ENCODE results near the gene VWA8.

GRCh38 chr13:41694545-41695301 is 266.2 kb downstream of the VWA8 start:
- TF ChIP-seq, protein P1, sequence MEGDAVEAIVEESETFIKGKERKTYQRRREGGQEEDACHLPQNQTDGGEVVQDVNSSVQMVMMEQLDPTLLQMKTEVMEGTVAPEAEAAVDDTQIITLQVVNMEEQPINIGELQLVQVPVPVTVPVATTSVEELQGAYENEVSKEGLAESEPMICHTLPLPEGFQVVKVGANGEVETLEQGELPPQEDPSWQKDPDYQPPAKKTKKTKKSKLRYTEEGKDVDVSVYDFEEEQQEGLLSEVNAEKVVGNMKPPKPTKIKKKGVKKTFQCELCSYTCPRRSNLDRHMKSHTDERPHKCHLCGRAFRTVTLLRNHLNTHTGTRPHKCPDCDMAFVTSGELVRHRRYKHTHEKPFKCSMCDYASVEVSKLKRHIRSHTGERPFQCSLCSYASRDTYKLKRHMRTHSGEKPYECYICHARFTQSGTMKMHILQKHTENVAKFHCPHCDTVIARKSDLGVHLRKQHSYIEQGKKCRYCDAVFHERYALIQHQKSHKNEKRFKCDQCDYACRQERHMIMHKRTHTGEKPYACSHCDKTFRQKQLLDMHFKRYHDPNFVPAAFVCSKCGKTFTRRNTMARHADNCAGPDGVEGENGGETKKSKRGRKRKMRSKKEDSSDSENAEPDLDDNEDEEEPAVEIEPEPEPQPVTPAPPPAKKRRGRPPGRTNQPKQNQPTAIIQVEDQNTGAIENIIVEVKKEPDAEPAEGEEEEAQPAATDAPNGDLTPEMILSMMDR (IDR thresholded peaks at IDR 0.05; ENCODE audit: low read depth, low read length) = no peak
- no peak for TF ChIP-seq EZH2phosphoT487 (IDR thresholded peaks at IDR 0.05; ENCODE audit: low read depth)

Data from OCI-LY3 (cell line).